Measurements from ENCODE around the gene MTLN. TPM values are rescaled to one million over a fixed set of nuclear protein-coding genes. Genes with fewer than 3 reads are reported as not detected.
"Not testable (repeated sequence)": the region's sequence is repeated elsewhere in the genome, so short reads cannot be mapped to it uniquely, and the experiment has no call there.

MTLN gene
- total and polyA plus RNA-seq, 2 of the 8 experiments (the other 6 are each of a cell fraction or from before 2014, with no cell fraction given): 38.6 to 104 TPM

GRCh38 chr2:110213522-110213921 is 1.2 kb upstream of the MTLN start:
- H2BK20ac ChIP-seq (ENCODE audit: low read length); H2AFZ ChIP-seq (ENCODE audit: low read length); H3K79me2 ChIP-seq (ENCODE audit: control insufficient read depth in 1 of 2, insufficient read depth in 2 of 2, low read length in 2 of 2); H3K36me3 ChIP-seq (ENCODE audit: control insufficient read depth in 2 of 4, insufficient read depth in 4 of 4, low read length in 3 of 4); DNase-seq (ENCODE audit: low read depth in 1 of 2, low spot score in 2 of 2); H2BK120ac ChIP-seq (replicated peaks; ENCODE audit: low read depth, low read length); H3K9ac ChIP-seq (replicated peaks in 1 of 4; ENCODE audit: extremely low read depth in 1 of 4, low read depth in 3 of 4, low read length in 3 of 4); H3K14ac ChIP-seq (ENCODE audit: insufficient read length); H3K27me3 ChIP-seq (replicated peaks in 1 of 4; ENCODE audit: control insufficient read depth in 3 of 4, extremely low read depth in 1 of 4, insufficient read depth in 3 of 4, low read length in 3 of 4); H4K8ac ChIP-seq (ENCODE audit: extremely low read depth, insufficient read depth, low read length); H3K4ac ChIP-seq (replicated peaks; ENCODE audit: insufficient read length, low read depth, low read length); H4K20me1 ChIP-seq (replicated peaks in 1 of 2; ENCODE audit: control insufficient read depth in 1 of 2, insufficient read depth in 2 of 2, low read length in 2 of 2); H3K56ac ChIP-seq (replicated peaks; ENCODE audit: insufficient read length, low read depth, low read length); H3K18ac ChIP-seq (ENCODE audit: extremely low read depth, low read length); H3K23me2 ChIP-seq (ENCODE audit: low read depth, low read length); H4K5ac ChIP-seq (ENCODE audit: insufficient read length, low read depth, low read length); H2AK5ac ChIP-seq (ENCODE audit: low read depth, low read length); H4K91ac ChIP-seq (replicated peaks; ENCODE audit: insufficient read length, low read length); FAIRE-seq; POLR2A ChIA-PET (ENCODE audit: partially characterized antibody); H2BK5ac ChIP-seq (ENCODE audit: low read depth, low read length); H2BK12ac ChIP-seq (ENCODE audit: low read depth, low read length); H3K4me2 ChIP-seq (ENCODE audit: insufficient read depth in 1 of 2, low read depth in 2 of 2, low read length in 2 of 2); H3K27ac ChIP-seq (ENCODE audit: low read depth, low read length); H3K23ac ChIP-seq (ENCODE audit: insufficient read length); H3K4me3 ChIP-seq (ENCODE audit: extremely low read depth in 1 of 4, insufficient read depth in 2 of 4, low read depth in 3 of 4, low read length in 4 of 4); H3K79me1 ChIP-seq (ENCODE audit: low read depth, low read length); H2BK15ac ChIP-seq (ENCODE audit: low read length); CTCF ChIA-PET (ENCODE audit: partially characterized antibody); H3K4me1 ChIP-seq (replicated peaks in 1 of 4; ENCODE audit: control insufficient read depth in 3 of 4, insufficient read depth in 4 of 4, low read length in 3 of 4): not testable (repeated sequence)
- H3K9me3 ChIP-seq (ENCODE audit: insufficient read depth in 2 of 2, low read depth in 1 of 2, low read length in 1 of 2): peaks cover 7 to 17% of the 10 kb centered on the region in 2 experiments; a peak in 3 of 4 replicates
- 93% methylated on average over 3 of the region's 3 CpGs; no CpG with 5 or more reads in 1 of the 2 experiments for WGBS, 2 experiments (ENCODE audit: extremely low coverage in 1 of 2, insufficient coverage in 1 of 2, insufficient read length in 1 of 2, insufficient replicate concordance in 2 of 2, low coverage in 1 of 2, low lambda C conversion rate in 2 of 2, missing lambda C conversion rate in 1 of 2)

Data from H1 (cell line).